DND-41 (cell line): ENCODE measurements around the gene CDX2.

Experiments used
- ATAC-seq: fragments of 200-7000 bp; cut with Tn5 transposase; 3 replicates; pipeline ENCODE4 v1.9.1; 2021; ENCODE audit warnings: low read depth; ENCODE audit not compliant: insufficient read depth
- DNase-seq: peaks from one replicate; pipeline ENCODE4 v3.0.0-alpha.2; 2020
- H2AFZ ChIP-seq: 2 replicates; pipeline ENCODE4 v1.6.0; 2012; ENCODE audit warnings: low read depth, low read length
- H3K27ac ChIP-seq: 2 replicates; pipeline ENCODE4 v1.5.1; 2012; ENCODE audit warnings: low read length, inconsistent platforms
- H3K27me3 ChIP-seq: fragments of 200-600 bp; sonication (generic); 2 replicates; pipeline ENCODE4 v1.6.0; 2012; ENCODE audit warnings: low read length, mild to moderate bottlenecking, inconsistent platforms; ENCODE audit not compliant: insufficient read depth, poor library complexity
- H3K36me3 ChIP-seq: 2 replicates; pipeline ENCODE4 v1.5.1; 2012; ENCODE audit warnings: low read length, inconsistent platforms; ENCODE audit not compliant: insufficient read depth
- H3K4me1 ChIP-seq: 2 replicates; pipeline ENCODE4 v1.5.1; 2012; ENCODE audit warnings: mild to moderate bottlenecking, low read length; ENCODE audit not compliant: insufficient read depth
- H3K4me2 ChIP-seq: 2 replicates; pipeline ENCODE4 v1.6.0; 2012; ENCODE audit warnings: mild to moderate bottlenecking, moderate library complexity, low read length, inconsistent platforms; ENCODE audit not compliant: insufficient read depth
- H3K4me3 ChIP-seq, 2 experiments: fragments of 200-600 bp in 1 of 2; shearing (Covaris generic) in 1 of 2; 2 replicates each; pipeline ENCODE4 v1.5.1; 2012 to 2016; ENCODE audit warnings: inconsistent platforms in 2 of 2, low read length in 2 of 2, mild to moderate bottlenecking in 2 of 2, low read depth in 1 of 2, moderate library complexity in 1 of 2
- H3K79me2 ChIP-seq: 2 replicates; pipeline ENCODE4 v1.6.0; 2012; ENCODE audit warnings: low read length, inconsistent platforms; ENCODE audit not compliant: insufficient read depth
- H3K9ac ChIP-seq: 2 replicates; pipeline ENCODE4 v1.6.0; 2012; ENCODE audit warnings: low read depth, mild to moderate bottlenecking, inconsistent platforms, low read length, moderate library complexity
- H3K9me3 ChIP-seq: 2 replicates; pipeline ENCODE4 v1.5.1; 2012; ENCODE audit warnings: low read length, moderate library complexity, mild to moderate bottlenecking, inconsistent platforms; ENCODE audit not compliant: insufficient read depth, severe bottlenecking
- H4K20me1 ChIP-seq: 2 replicates; pipeline ENCODE4 v1.6.0; 2012; ENCODE audit warnings: low read length; ENCODE audit not compliant: insufficient read depth
- CTCF ChIP-seq: IDR thresholded peaks from 2 replicates; pipeline ENCODE4 v1.5.1; 2012; ENCODE audit warnings: borderline replicate concordance, low read length, moderate library complexity, mild to moderate bottlenecking; ENCODE audit not compliant: poor library complexity, severe bottlenecking; ENCODE audit errors: extremely low read depth
- EZH2 ChIP-seq: IDR thresholded peaks from 3 replicates; pipeline ENCODE4 v1.6.1; 2012; ENCODE audit warnings: borderline replicate concordance, low read depth, mild to moderate bottlenecking, moderate library complexity, low read length, inconsistent platforms; ENCODE audit not compliant: severe bottlenecking

CDX2 gene

DNA sequence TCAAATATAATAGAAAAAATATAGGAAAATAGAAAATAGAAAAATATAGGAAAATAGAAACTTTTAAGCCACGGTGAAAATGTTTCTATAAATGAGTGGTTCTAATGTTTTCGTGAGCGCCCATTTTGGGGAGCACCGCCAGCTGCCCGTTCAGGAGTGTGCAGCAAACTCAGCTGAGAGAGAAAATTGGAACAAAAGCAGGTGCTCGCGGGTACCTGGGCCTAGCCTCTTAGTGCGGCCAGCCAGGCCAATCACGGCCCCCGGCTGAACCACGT is 49.5 kb downstream of the CDX2 start:
- Histone ChIP-seq H3K27ac (no peak overlapping the region), H3K4me1 (peaks cover 13% of the 10 kb centered on the region), H3K79me2 (no peaks in the 10 kb centered on the region), H2AFZ (no peak overlapping the region), H3K9me3 (no peaks in the 10 kb centered on the region), H3K27me3 (no peaks in the 10 kb centered on the region), H3K36me3 (no peaks in the 10 kb centered on the region), H3K4me2 (no peak overlapping the region), H4K20me1 (no peaks in the 10 kb centered on the region), H3K4me3 (no peak overlapping the region), H3K9ac (no peak overlapping the region)
- no peak for TF ChIP-seq EZH2
- no peak for TF ChIP-seq CTCF
- ATAC-seq, result no peak
- no peak for DNase-seq

- ATAC-seq (no peak), DNase-seq (no peak)
- H3K4me2 ChIP-seq, result no peak overlapping the region
- TF ChIP-seq CTCF (no peak), EZH2 (no peak)
- no peaks in the 10 kb centered on the region for H3K79me2 ChIP-seq
- H3K27ac ChIP-seq, result no peak overlapping the region
- no peaks in the 10 kb centered on the region for H3K27me3 ChIP-seq
- no peak overlapping the region for H2AFZ ChIP-seq
- no peaks in the 10 kb centered on the region for H4K20me1 ChIP-seq
- peaks cover 13% of the 10 kb centered on the region for H3K4me1 ChIP-seq
- no peak overlapping the region for H3K4me3 ChIP-seq
- no peaks in the 10 kb centered on the region for H3K36me3 ChIP-seq
- H3K9me3 ChIP-seq, result no peaks in the 10 kb centered on the region
- no peak overlapping the region for H3K9ac ChIP-seq
Observed at GRCh38 chr13:27918918-27919658, 50.0 kb downstream of the CDX2 start.

DNA sequence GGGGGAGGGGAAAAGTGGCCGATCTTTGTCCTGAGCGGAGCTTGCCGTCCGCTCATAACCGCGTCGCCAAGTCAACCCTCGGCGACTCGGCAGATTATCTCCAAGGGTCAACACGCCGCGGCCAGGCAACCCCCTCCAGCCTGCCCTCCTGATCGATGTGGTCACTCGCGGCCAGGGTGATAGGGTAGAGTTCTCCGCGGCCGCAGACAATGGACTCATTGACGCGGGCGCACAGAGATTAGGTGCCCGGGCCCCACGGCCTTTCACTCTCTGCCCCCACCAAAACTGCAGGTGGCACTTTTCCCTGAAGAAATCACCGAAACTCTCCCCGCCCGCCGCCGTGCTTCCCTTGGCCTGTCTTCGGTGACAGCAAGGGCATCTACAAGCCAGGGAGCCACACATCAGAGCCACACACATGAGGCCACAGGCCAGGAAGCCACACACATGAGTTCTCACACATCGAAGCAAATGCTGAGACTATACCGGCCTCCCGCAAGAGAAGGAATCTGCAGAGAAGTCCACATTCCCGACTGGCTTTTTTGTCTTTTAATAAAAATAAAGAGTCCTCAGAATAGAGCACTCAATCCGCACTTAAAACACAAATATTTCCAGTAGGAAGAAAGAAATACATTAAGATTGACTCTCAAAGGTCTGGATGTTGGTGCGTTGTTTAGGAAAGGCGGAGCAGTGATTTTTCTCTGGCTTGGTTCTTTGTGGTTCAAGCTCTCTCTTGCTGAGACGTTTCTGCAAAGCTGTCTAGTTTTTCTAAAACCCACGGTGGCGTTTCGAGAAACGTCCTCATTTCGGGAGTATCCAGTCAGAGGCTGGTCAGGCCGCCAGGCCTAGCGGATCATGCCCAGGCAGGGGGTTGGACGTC is 50.8 kb downstream of the CDX2 start:
- no peak for ATAC-seq
- Histone ChIP-seq H3K36me3 (no peaks in the 10 kb centered on the region), H3K9me3 (no peaks in the 10 kb centered on the region), H3K27ac (no peak overlapping the region), H3K4me2 (no peak overlapping the region), H3K9ac (no peak overlapping the region), H3K27me3 (no peaks in the 10 kb centered on the region), H3K79me2 (no peaks in the 10 kb centered on the region), H3K4me3 (no peak overlapping the region), H3K4me1 (peaks cover 13% of the 10 kb centered on the region), H4K20me1 (no peaks in the 10 kb centered on the region), H2AFZ (no peak overlapping the region)
- no peak for DNase-seq
- TF ChIP-seq CTCF (no peak), EZH2 (no peak)
